Fibroblast of peridontal ligament (primary cell): Measurements from ENCODE around the gene SBF1.
"Not testable (repeated sequence)": the region's sequence is repeated elsewhere in the genome, so short reads cannot be mapped to it uniquely, and the experiment has no call there.

ENCODE experiments used
- DNase-seq: peaks from one replicate; pipeline ENCODE4 v3.0.0-alpha.2; 2010; ENCODE audit errors: extremely low read depth

SBF1 gene

GRCh38 chr22:50474710-50475651 lies at the start of gene SBF1:
SBF1 (minus strand) TSS chr22:50475035; CDS start chr22:50474840, 195 bp downstream.
- DNase-seq, result peak; percentile 79

GRCh38 chr22:50523806-50524675 lies 49.2 kb upstream of the SBF1 start:
- no peak for DNase-seq

- no peak for DNase-seq
Measured at GRCh38 chr22:50523458-50523805, 48.6 kb upstream of the SBF1 start.

GRCh38 chr22:50522806-50523438 lies 48.1 kb upstream of the SBF1 start:
- DNase-seq, result no peak

- DNase-seq, result no peak
Measured at GRCh38 chr22:50522208-50522805, 47.5 kb upstream of the SBF1 start.

GRCh38 chr22:50521710-50522109 lies 46.9 kb upstream of the SBF1 start:
- no peak for DNase-seq

GRCh38 chr22:50520826-50521453 lies 46.1 kb upstream of the SBF1 start:
- DNase-seq, result no peak

- DNase-seq, result not testable (repeated sequence)
Measured at GRCh38 chr22:50520184-50520583, 45.3 kb upstream of the SBF1 start.

- no peak for DNase-seq
Measured at GRCh38 chr22:50519151-50519550, 44.3 kb upstream of the SBF1 start.

GRCh38 chr22:50518606-50519005 lies 43.8 kb upstream of the SBF1 start:
- DNase-seq, result no peak

GRCh38 chr22:50517495-50518260 lies 42.8 kb upstream of the SBF1 start:
- no peak for DNase-seq

- no peak for DNase-seq
Measured at GRCh38 chr22:50516891-50517290, 42.1 kb upstream of the SBF1 start.

- DNase-seq, result no peak
Measured at GRCh38 chr22:50516068-50516467, 41.2 kb upstream of the SBF1 start.

GRCh38 chr22:50513175-50513574 lies 38.3 kb upstream of the SBF1 start:
- no peak for DNase-seq

- DNase-seq, result no peak
Measured at GRCh38 chr22:50508897-50509296, 34.1 kb upstream of the SBF1 start.

GRCh38 chr22:50507991-50508884 lies 33.4 kb upstream of the SBF1 start, which contains the start of gene NCAPH2:
NCAPH2 (plus strand) TSS chr22:50508224; CDS start chr22:50508338, 114 bp downstream.
- DNase-seq, result peak; percentile 95

GRCh38 chr22:50507421-50507990 lies 32.7 kb upstream of the SBF1 start, which contains the start of gene LMF2:
LMF2 (minus strand) TSS chr22:50507702; CDS start chr22:50507675, 27 bp downstream.
- no peak for DNase-seq

GRCh38 chr22:50506611-50507420 lies 32.0 kb upstream of the SBF1 start:
- DNase-seq, result no peak
